Natural killer cell (primary cell): Measurements from ENCODE around the gene RGS3. TPM values are rescaled to one million over a fixed set of nuclear protein-coding genes. Genes with fewer than 3 reads are reported as not detected.

Experiments used
- ATAC-seq, 3 donors: fragments of 150-1000 bp in 2 of 3; fragments of 200-7000 bp in 1 of 3; cut with Tn5 transposase; 1 replicate in 1 of 3; 2 replicates in 2 of 3; pipeline ENCODE4 v1.10.0; 2021; ENCODE audit warnings: mild to moderate bottlenecking in 2 of 3, moderate library complexity in 2 of 3
- DNase-seq, 2 donors: peaks; one replicate each; pipeline versions ENCODE4 v3.0.0 to v3.0.0-alpha.2; 2013 to 2021; ENCODE audit warnings: mixed read lengths in 1 of 2
- H3K27ac ChIP-seq: one replicate; pipeline ENCODE4 v1.5.1; 2013; ENCODE audit warnings: mild to moderate bottlenecking, low read length
- H3K27me3 ChIP-seq: one replicate; pipeline ENCODE4 v1.6.1; 2013; ENCODE audit warnings: low read length; ENCODE audit not compliant: control insufficient read depth, insufficient read depth
- H3K36me3 ChIP-seq: one replicate; pipeline ENCODE4 v1.6.1; 2013; ENCODE audit warnings: low read length; ENCODE audit not compliant: control insufficient read depth, insufficient read depth
- H3K4me1 ChIP-seq: one replicate; pipeline ENCODE4 v1.6.1; 2013; ENCODE audit warnings: low read length; ENCODE audit not compliant: control insufficient read depth, insufficient read depth
- H3K4me3 ChIP-seq: one replicate; pipeline ENCODE4 v1.5.1; 2013; ENCODE audit warnings: low read length
- H3K9me3 ChIP-seq: one replicate; pipeline ENCODE4 v1.6.1; 2013; ENCODE audit warnings: low read length; ENCODE audit not compliant: control insufficient read depth, insufficient read depth
- H3K27ac Mint-ChIP-seq, 2 donors: one replicate each; pipeline ENCODE4 v1.8.0; 2022; ENCODE audit warnings: mild to moderate bottlenecking in 2 of 2, mixed read lengths in 2 of 2, moderate library complexity in 1 of 2
- H3K27me3 Mint-ChIP-seq, 2 donors: one replicate each; pipeline ENCODE4 v1.8.0; 2022; ENCODE audit warnings: low read depth in 2 of 2, mixed read lengths in 2 of 2
- H3K36me3 Mint-ChIP-seq: one replicate; pipeline ENCODE4 v1.8.0; 2022; ENCODE audit warnings: mixed read lengths
- H3K4me1 Mint-ChIP-seq, 2 donors: one replicate each; pipeline ENCODE4 v1.8.0; 2022; ENCODE audit warnings: mixed read lengths in 2 of 2
- H3K4me3 Mint-ChIP-seq: one replicate; pipeline ENCODE4 v1.8.0; 2022; ENCODE audit warnings: mild to moderate bottlenecking, moderate library complexity, mixed read lengths
- H3K9me3 Mint-ChIP-seq, 2 donors: one replicate each; pipeline ENCODE4 v1.8.0; 2022; ENCODE audit warnings: mixed read lengths in 2 of 2
- CTCF ChIP-seq: fragments of 200-600 bp; IDR thresholded peaks from one replicate; pipeline ENCODE4 v1.8.0; 2022; ENCODE audit warnings: antibody characterized with exemption
- WGBS: methylation state at CpG from one replicate; pipeline ENCODE4 v1.1.7; 2013; ENCODE audit warnings: missing lambda C conversion rate; ENCODE audit not compliant: insufficient coverage; 5-methylcytosine and 5-hydroxymethylcytosine counted together
- intact Hi-C: fragments of 100-400 bp; cut with micrococcal nuclease; formaldehyde crosslinking; loops from one replicate; pipeline ENCODE4 v1.14.2; 2022
- total RNA-seq, 4 donors: library from RNA; stranded (reverse); fragments of 120-200 nt in 1 of 4; gene quantifications; one replicate each; pipeline versions ENCODE4 v1.2.3 to v1.2.4, GENCODE V29; 2013 to 2022

Gene RGS3
- total RNA-seq, 3 donors from 2014 or later (not counting 1 experiment from before 2014, with no cell fraction given), result 148 to 269 (median 190) TPM

- Mint-ChIP-seq H3K27me3 (no peaks in the 10 kb centered on the region), H3K36me3 (no peaks in the 10 kb centered on the region), H3K27ac (peak overlapping the region; percentile 92 to 93), H3K4me3 (peak overlapping the region; percentile 29), H3K9me3 (no peaks in the 10 kb centered on the region), H3K4me1 (peaks cover 82 to 95% of the 10 kb centered on the region in 2 donors)
- peak in 1 of 3 donors; percentile 11 for ATAC-seq
- DNase-seq, result no peak
- no peak overlapping the region for H3K4me3 ChIP-seq
- no peak for TF ChIP-seq CTCF
- intact Hi-C loops, result loop anchor here (10.0 kb wide), 1 partner anchor 814 kb away; the partner anchor contains the start of gene AKNA
- H3K36me3 ChIP-seq, result peaks cover 8% of the 10 kb centered on the region
- WGBS, result 91% methylated on average over 10 of the region's 12 CpGs
- H3K27ac ChIP-seq, result no peak overlapping the region
- H3K4me1 ChIP-seq, result peaks cover 83% of the 10 kb centered on the region
- no peaks in the 10 kb centered on the region for H3K27me3 ChIP-seq
- H3K9me3 ChIP-seq, result no peaks in the 10 kb centered on the region
Observed at GRCh38 chr9:113570749-113571711, 107.5 kb downstream of the RGS3 start.

- WGBS, result 76% methylated on average over 8 of the region's 8 CpGs
- Histone ChIP-seq H3K27ac (no peak overlapping the region), H3K27me3 (no peaks in the 10 kb centered on the region), H3K9me3 (no peaks in the 10 kb centered on the region), H3K36me3 (peaks cover 4% of the 10 kb centered on the region), H3K4me3 (no peak overlapping the region), H3K4me1 (peaks cover 84% of the 10 kb centered on the region)
- TF ChIP-seq CTCF, result no peak
- Mint-ChIP-seq H3K9me3 (no peaks in the 10 kb centered on the region), H3K27ac (peak overlapping the region; percentile 92 to 93), H3K36me3 (no peaks in the 10 kb centered on the region), H3K4me3 (peak overlapping the region; percentile 6), H3K27me3 (no peaks in the 10 kb centered on the region), H3K4me1 (peaks cover 86 to 97% of the 10 kb centered on the region in 2 donors)
- DNase-seq, result no peak
- ATAC-seq, result no peak
- intact Hi-C loops, result loop anchor here (10.0 kb wide), 1 partner anchor 813 kb away; the partner anchor contains the start of gene AKNA
Observed at GRCh38 chr9:113572076-113572861, 108.7 kb downstream of the RGS3 start.

- Mint-ChIP-seq H3K36me3 (no peaks in the 10 kb centered on the region), H3K27me3 (no peaks in the 10 kb centered on the region), H3K4me1 (peaks cover 92 to 98% of the 10 kb centered on the region in 2 donors), H3K4me3 (peak overlapping the region; percentile 68), H3K9me3 (no peaks in the 10 kb centered on the region), H3K27ac (peak overlapping the region; percentile 92 to 93)
- intact Hi-C loops, result loop anchor here (10.0 kb wide), 1 partner anchor 811 kb away; the partner anchor contains the start of gene AKNA
- TF ChIP-seq CTCF, result no peak
- Histone ChIP-seq H3K27me3 (no peaks in the 10 kb centered on the region), H3K27ac (peak overlapping the region; percentile 18), H3K4me1 (peaks cover 84% of the 10 kb centered on the region), H3K4me3 (no peak overlapping the region), H3K36me3 (peaks cover 4% of the 10 kb centered on the region), H3K9me3 (no peaks in the 10 kb centered on the region)
- no peak for DNase-seq
- no peak for ATAC-seq
- 80% methylated on average over 10 of the region's 11 CpGs for WGBS
Observed at GRCh38 chr9:113573046-113573958, 109.8 kb downstream of the RGS3 start.
